Keratinocyte (primary cell): Measurements from ENCODE around the gene SLC9A3. TPM values are rescaled to one million over a fixed set of nuclear protein-coding genes. Genes with fewer than 3 reads are reported as not detected.

Source experiments
- DNase-seq: peaks from one replicate; pipeline ENCODE4 v3.0.0-alpha.2; 2011; ENCODE audit warnings: low read depth, missing footprints, low spot score
- FAIRE-seq: peaks from 2 replicates; lab custom pipeline; 2011; peaks lifted over from hg19 to GRCh38; lab: Jason Lieb, UNC
- H2AFZ ChIP-seq: 2 replicates; pipeline ENCODE4 v1.6.0; 2012; ENCODE audit warnings: low read length, control low read depth, inconsistent platforms; ENCODE audit not compliant: control insufficient read depth
- H3K27ac ChIP-seq: 2 replicates; pipeline ENCODE4 v1.5.1; 2011; ENCODE audit warnings: low read length; ENCODE audit not compliant: control insufficient read depth, insufficient read depth
- H3K27me3 ChIP-seq: 3 replicates; pipeline ENCODE4 v1.6.0; 2011; ENCODE audit warnings: low read length; ENCODE audit not compliant: control insufficient read depth, insufficient read depth; ENCODE audit errors: extremely low read depth
- H3K36me3 ChIP-seq, 2 experiments: 2 replicates in 1 of 2; 3 replicates in 1 of 2; pipeline ENCODE4 v1.5.1; 2011; ENCODE audit warnings: low read length in 2 of 2, mild to moderate bottlenecking in 1 of 2; ENCODE audit not compliant: control insufficient read depth in 2 of 2, insufficient read depth in 2 of 2; ENCODE audit errors: extremely low read depth in 1 of 2
- H3K4me1 ChIP-seq: 3 replicates; pipeline ENCODE4 v1.5.1; 2011; ENCODE audit warnings: low read length; ENCODE audit not compliant: control insufficient read depth, insufficient read depth; ENCODE audit errors: extremely low read depth
- H3K4me2 ChIP-seq: 3 replicates; pipeline ENCODE4 v1.6.0; 2011; ENCODE audit warnings: low read depth, low read length; ENCODE audit not compliant: control insufficient read depth, insufficient read depth; ENCODE audit errors: extremely low read depth
- H3K4me3 ChIP-seq, 3 experiments: fragments of 200-600 bp in 1 of 3; sonication (generic) in 1 of 3; 2 replicates in 2 of 3; 3 replicates in 1 of 3; pipeline ENCODE4 v1.5.1; 2011 to 2016; ENCODE audit warnings: low read length in 3 of 3, mild to moderate bottlenecking in 3 of 3, control low read depth in 2 of 3, inconsistent platforms in 1 of 3, low read depth in 1 of 3, mixed read lengths in 1 of 3, mixed run types in 1 of 3, moderate library complexity in 1 of 3; ENCODE audit not compliant: control insufficient read depth in 2 of 3, insufficient read depth in 2 of 3; ENCODE audit errors: extremely low read depth in 1 of 3
- H3K79me2 ChIP-seq: 2 replicates; pipeline ENCODE4 v1.6.0; 2012; ENCODE audit warnings: low read length; ENCODE audit not compliant: control insufficient read depth, insufficient read depth
- H3K9ac ChIP-seq: 3 replicates; pipeline ENCODE4 v1.6.0; 2011; ENCODE audit warnings: low read length; ENCODE audit not compliant: control insufficient read depth, insufficient read depth; ENCODE audit errors: extremely low read depth
- H3K9me1 ChIP-seq: 3 replicates; pipeline ENCODE4 v1.6.0; 2011; ENCODE audit warnings: low read length; ENCODE audit not compliant: control insufficient read depth, insufficient read depth; ENCODE audit errors: extremely low read depth
- H3K9me3 ChIP-seq: 2 replicates; pipeline ENCODE4 v1.5.1; 2012; ENCODE audit warnings: low read depth, low read length; ENCODE audit not compliant: control insufficient read depth
- H4K20me1 ChIP-seq: 3 replicates; pipeline ENCODE4 v1.6.0; 2011; ENCODE audit warnings: low read length; ENCODE audit not compliant: control insufficient read depth, insufficient read depth; ENCODE audit errors: extremely low read depth
- EZH2 ChIP-seq: IDR thresholded peaks from one replicate; pipeline ENCODE4 v1.6.1; 2012; ENCODE audit warnings: inconsistent platforms, mild to moderate bottlenecking, low read length, moderate library complexity
- dilution Hi-C: fragments of 300-500 bp; cut with MboI; formaldehyde crosslinking; loops from one replicate; pipeline ENCODE4 v1.7.0; 2020; ENCODE audit warnings: low sequenced_read_pairs; ENCODE audit not compliant: extremely low pct_ligation_motif_present
- polyA plus RNA-seq, 5 experiments: library from polyadenylated mRNA; depleted of rRNA in 3 of 5; stranded (reverse) in 3 of 5; stranded (forward) in 1 of 5; unstranded in 1 of 5; fragments of >200 nt; gene quantifications; 1 replicate in 1 of 5; 2 replicates in 3 of 5; 3 replicates in 1 of 5; pipeline versions ENCODE4 v1.2.1 to v1.2.3, GENCODE V29; 2011 to 2012; ENCODE audit warnings: missing spikeins in 2 of 5, low read depth in 1 of 5, low replicate concordance in 1 of 5
- TF ChIP-seq, protein P1 (sequence below), 3 experiments: IDR thresholded peaks in 1 of 3; conservative IDR thresholded peaks in 1 of 3; optimal IDR thresholded peaks in 1 of 3; 2 replicates in 2 of 3; 3 replicates in 1 of 3; pipeline versions ENCODE3 to v1.5.1; 2011; ENCODE audit warnings: low read length in 3 of 3, mild to moderate bottlenecking in 3 of 3, moderate library complexity in 2 of 3, control low read depth in 1 of 3, inconsistent platforms in 1 of 3; ENCODE audit not compliant: insufficient read depth in 2 of 3; ENCODE audit errors: extremely low read depth in 1 of 3

The SLC9A3 gene
- polyA plus RNA-seq, 1 donor (not counting 4 experiments of a cell fraction or from before 2014, with no cell fraction given), result 0.55 TPM

DNA sequence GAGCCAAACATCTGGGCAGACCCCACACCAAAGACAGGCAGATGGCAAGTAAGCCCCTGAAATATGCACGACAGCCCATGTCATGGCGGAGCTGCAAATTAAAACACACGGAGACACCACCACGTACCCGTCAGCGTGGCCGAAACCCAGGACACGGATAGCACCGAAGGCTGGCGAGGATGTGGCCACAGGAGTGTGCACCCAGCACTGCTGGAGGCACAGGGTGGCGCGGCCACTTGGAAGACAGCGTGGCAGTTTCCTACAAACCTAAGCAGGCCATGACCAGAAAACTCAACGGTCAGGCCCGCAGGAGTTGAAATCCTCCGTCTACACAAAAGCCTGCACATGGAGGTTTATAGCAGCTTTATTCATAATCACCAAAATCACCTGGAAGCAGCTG lies 12.8 kb downstream of the SLC9A3 start:
- TF ChIP-seq, protein P1, sequence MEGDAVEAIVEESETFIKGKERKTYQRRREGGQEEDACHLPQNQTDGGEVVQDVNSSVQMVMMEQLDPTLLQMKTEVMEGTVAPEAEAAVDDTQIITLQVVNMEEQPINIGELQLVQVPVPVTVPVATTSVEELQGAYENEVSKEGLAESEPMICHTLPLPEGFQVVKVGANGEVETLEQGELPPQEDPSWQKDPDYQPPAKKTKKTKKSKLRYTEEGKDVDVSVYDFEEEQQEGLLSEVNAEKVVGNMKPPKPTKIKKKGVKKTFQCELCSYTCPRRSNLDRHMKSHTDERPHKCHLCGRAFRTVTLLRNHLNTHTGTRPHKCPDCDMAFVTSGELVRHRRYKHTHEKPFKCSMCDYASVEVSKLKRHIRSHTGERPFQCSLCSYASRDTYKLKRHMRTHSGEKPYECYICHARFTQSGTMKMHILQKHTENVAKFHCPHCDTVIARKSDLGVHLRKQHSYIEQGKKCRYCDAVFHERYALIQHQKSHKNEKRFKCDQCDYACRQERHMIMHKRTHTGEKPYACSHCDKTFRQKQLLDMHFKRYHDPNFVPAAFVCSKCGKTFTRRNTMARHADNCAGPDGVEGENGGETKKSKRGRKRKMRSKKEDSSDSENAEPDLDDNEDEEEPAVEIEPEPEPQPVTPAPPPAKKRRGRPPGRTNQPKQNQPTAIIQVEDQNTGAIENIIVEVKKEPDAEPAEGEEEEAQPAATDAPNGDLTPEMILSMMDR (optimal IDR thresholded peaks at IDR 0.05 in 1 of 3, IDR thresholded peaks at IDR 0.05 in 1 of 3, conservative IDR thresholded peaks at IDR 0.05 in 1 of 3; ENCODE audit: extremely low read depth in 1 of 3, insufficient read depth in 2 of 3, low read length in 3 of 3), result no peak
- no peak for TF ChIP-seq EZH2

DNA sequence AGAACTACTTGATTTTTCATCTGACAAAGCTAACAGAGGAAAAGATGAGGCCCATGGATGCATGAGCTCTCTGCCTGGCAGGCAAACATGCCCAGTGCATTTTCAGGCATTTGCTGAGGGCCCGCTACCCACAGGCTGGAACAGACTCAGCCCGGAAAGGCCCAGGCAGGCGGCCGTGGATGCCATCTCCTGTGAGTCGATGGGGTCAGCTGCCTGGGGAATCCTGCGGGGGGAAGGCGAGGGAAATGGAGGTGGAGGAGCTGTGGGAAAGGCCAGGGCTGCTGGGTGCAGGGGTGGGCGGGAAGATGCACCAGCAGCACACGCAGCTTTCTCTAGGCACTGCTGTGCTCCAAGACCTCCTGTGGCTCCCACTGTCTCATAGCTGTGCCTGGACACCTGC lies 13.7 kb downstream of the SLC9A3 start:
- FAIRE-seq (no peak), DNase-seq (no peak)
- TF ChIP-seq EZH2, result no peak
- TF ChIP-seq, protein P1 (optimal IDR thresholded peaks at IDR 0.05 in 1 of 3, IDR thresholded peaks at IDR 0.05 in 1 of 3, conservative IDR thresholded peaks at IDR 0.05 in 1 of 3; ENCODE audit: extremely low read depth in 1 of 3, insufficient read depth in 2 of 3, low read length in 3 of 3), result no peak
- no peak overlapping the region for H3K4me3 ChIP-seq
- no peaks in the 10 kb centered on the region for H3K4me1 ChIP-seq
- H2AFZ ChIP-seq, result no peak overlapping the region
- H3K27me3 ChIP-seq, result peaks cover 54% of the 10 kb centered on the region
- no peaks in the 10 kb centered on the region for H3K79me2 ChIP-seq
- no peak overlapping the region for H3K4me2 ChIP-seq
- no peak overlapping the region for H3K27ac ChIP-seq
- no peak overlapping the region for H3K9ac ChIP-seq
- H4K20me1 ChIP-seq, result no peaks in the 10 kb centered on the region
- no peaks in the 10 kb centered on the region for H3K9me3 ChIP-seq
- dilution Hi-C loops, result no loop called here
- H3K9me1 ChIP-seq, result no peaks in the 10 kb centered on the region
- no peaks in the 10 kb centered on the region for H3K36me3 ChIP-seq

More for the DNA sequence above, 12.8 kb downstream of the SLC9A3 start:
- Histone ChIP-seq H2AFZ (no peak overlapping the region), H3K9me1 (no peaks in the 10 kb centered on the region), H3K79me2 (no peaks in the 10 kb centered on the region), H3K9me3 (no peaks in the 10 kb centered on the region), H3K27me3 (peaks cover 60% of the 10 kb centered on the region), H3K4me1 (peaks cover 3% of the 10 kb centered on the region), H3K36me3 (no peaks in the 10 kb centered on the region), H3K4me3 (no peak overlapping the region), H3K27ac (no peak overlapping the region), H4K20me1 (no peaks in the 10 kb centered on the region), H3K4me2 (no peak overlapping the region), H3K9ac (no peak overlapping the region)
- dilution Hi-C loops, result no loop called here
- DNase-seq (no peak), FAIRE-seq (no peak)
